ENCODE data around the gene CXCL3. TPM values are rescaled to one million over a fixed set of nuclear protein-coding genes. Genes with fewer than 3 reads are reported as not detected.

The CXCL3 gene
- total RNA-seq, 6 experiments from 2014 or later = 0.25 to 2.0 (median 0.62) TPM; not detected in 2

GRCh38 chr4:74054483-74055047 lies 16.1 kb upstream of the CXCL3 start:
- no CpG with 5 or more reads among the region's 1 CpG for WGBS (ENCODE audit: insufficient coverage, low coverage, low lambda C conversion rate, missing lambda C conversion rate)
- no peak for ATAC-seq

GRCh38 chr4:74047152-74047551 lies 8.7 kb upstream of the CXCL3 start:
- no peak overlapping the region for H3K4me3 ChIP-seq
- peaks cover 0 to 4% (median under 1%) of the 10 kb centered on the region in 4 donors for H3K9me3 ChIP-seq
- ATAC-seq (no peak), DNase-seq (no peak)
- H3K36me3 ChIP-seq = no peaks in the 10 kb centered on the region
- H3K27ac ChIP-seq = no peak overlapping the region
- H3K27me3 ChIP-seq = no peaks in the 10 kb centered on the region
- no peaks in the 10 kb centered on the region for H3K4me1 ChIP-seq
- 18% methylated on average over 1 of the region's 1 CpG for WGBS (ENCODE audit: insufficient coverage, low coverage, low lambda C conversion rate, missing lambda C conversion rate)
- intact Hi-C loops (cut with DNase I) = no loop called here
- TF ChIP-seq CTCF (IDR thresholded peaks at IDR 0.05) (no peak), POLR2A (IDR thresholded peaks at IDR 0.05) (no peak)

More at GRCh38 chr4:74054483-74055047, 16.1 kb upstream of the CXCL3 start:
- Histone ChIP-seq H3K27ac (no peak overlapping the region), H3K4me1 (no peaks in the 10 kb centered on the region), H3K36me3 (no peaks in the 10 kb centered on the region), H3K27me3 (no peaks in the 10 kb centered on the region), H3K9me3 (peaks cover 0 to 1% (median 0%) of the 10 kb centered on the region in 4 donors), H3K4me3 (no peak overlapping the region)
- intact Hi-C loops (cut with DNase I) = no loop called here
- no peak for DNase-seq
- TF ChIP-seq CTCF (IDR thresholded peaks at IDR 0.05) (no peak), POLR2A (IDR thresholded peaks at IDR 0.05) (no peak)

- peaks cover 0 to 4% (median 0%) of the 10 kb centered on the region in 4 donors for H3K9me3 ChIP-seq
- no peaks in the 10 kb centered on the region for H3K4me1 ChIP-seq
- ATAC-seq = no peak
- no peak overlapping the region for H3K27ac ChIP-seq
- intact Hi-C loops (cut with DNase I) = no loop called here
- no peak for DNase-seq
- H3K27me3 ChIP-seq = no peaks in the 10 kb centered on the region
- WGBS (ENCODE audit: insufficient coverage, low coverage, low lambda C conversion rate, missing lambda C conversion rate) = 84% methylated on average over 2 of the region's 2 CpGs
- no peaks in the 10 kb centered on the region for H3K36me3 ChIP-seq
- TF ChIP-seq CTCF (IDR thresholded peaks at IDR 0.05) (no peak), POLR2A (IDR thresholded peaks at IDR 0.05) (no peak)
- no peak overlapping the region for H3K4me3 ChIP-seq
Measured at GRCh38 chr4:74045772-74046171, 7.3 kb upstream of the CXCL3 start.

GRCh38 chr4:74045247-74045646 lies 6.8 kb upstream of the CXCL3 start:
- no peak overlapping the region for H3K4me3 ChIP-seq
- H3K4me1 ChIP-seq = no peaks in the 10 kb centered on the region
- H3K36me3 ChIP-seq = no peaks in the 10 kb centered on the region
- WGBS (ENCODE audit: insufficient coverage, low coverage, low lambda C conversion rate, missing lambda C conversion rate) = 78% methylated on average over 3 of the region's 3 CpGs
- H3K9me3 ChIP-seq = peaks cover 0 to 4% (median 0%) of the 10 kb centered on the region in 4 donors
- no peak for DNase-seq
- H3K27me3 ChIP-seq = no peaks in the 10 kb centered on the region
- no peak for ATAC-seq
- TF ChIP-seq POLR2A (IDR thresholded peaks at IDR 0.05) = no peak
- no peak for TF ChIP-seq CTCF (IDR thresholded peaks at IDR 0.05)
- intact Hi-C loops (cut with DNase I) = no loop called here
- H3K27ac ChIP-seq = no peak overlapping the region
